Natural killer cell treated with Interleukin-12 subunit alpha and Interleukin-12 subunit beta and Interleukin-15 and Interleukin-18, amount 100 ng/mL, for 72 hours (primary cell): ENCODE measurements around the gene KIRREL3. TPM values are rescaled to one million over a fixed set of nuclear protein-coding genes. Genes with fewer than 3 reads are reported as not detected.
A peak's percentile ranks its signal among the peaks of the same experiment; 100 is the strongest.
"Not testable (repeated sequence)": the region's sequence is repeated elsewhere in the genome, so short reads cannot be mapped to it uniquely, and the experiment has no call there.

ENCODE experiments used
- ATAC-seq, 2 donors: fragments of 150-1000 bp; cut with Tn5 transposase in 1 of 2; sonication (Bioruptor Pico), chemical (Tn5 transposase) in 1 of 2; 2 replicates each; pipeline ENCODE4 v1.10.0; 2021
- DNase-seq: peaks from one replicate; pipeline ENCODE4 v3.0.0; 2022; ENCODE audit warnings: low spot score
- H3K27ac Mint-ChIP-seq, 2 donors: 1 replicate in 1 of 2; 2 replicates in 1 of 2; pipeline ENCODE4 v1.8.0; 2022; ENCODE audit warnings: mixed read lengths in 2 of 2, mild to moderate bottlenecking in 1 of 2, moderate library complexity in 1 of 2
- H3K27me3 Mint-ChIP-seq, 2 donors: 1 replicate in 1 of 2; 2 replicates in 1 of 2; pipeline ENCODE4 v1.8.0; 2022; ENCODE audit warnings: mixed read lengths in 2 of 2
- H3K36me3 Mint-ChIP-seq: one replicate; pipeline ENCODE4 v1.8.0; 2022; ENCODE audit warnings: mixed read lengths
- H3K4me1 Mint-ChIP-seq, 2 donors: 1 replicate in 1 of 2; 2 replicates in 1 of 2; pipeline ENCODE4 v1.8.0; 2022; ENCODE audit warnings: low read depth in 2 of 2, mixed read lengths in 2 of 2, mild to moderate bottlenecking in 1 of 2
- H3K4me3 Mint-ChIP-seq: one replicate; pipeline ENCODE4 v1.8.0; 2022; ENCODE audit warnings: mixed read lengths
- H3K9me3 Mint-ChIP-seq: 2 replicates; pipeline ENCODE4 v1.8.0; 2022; ENCODE audit warnings: mixed read lengths
- total RNA-seq, 2 donors: library from RNA; stranded (reverse); gene quantifications; one replicate each; pipeline ENCODE4 v1.2.3, GENCODE V29; 2022

KIRREL3 gene
- total RNA-seq, 2 donors from 2014 or later = not detected

DNA sequence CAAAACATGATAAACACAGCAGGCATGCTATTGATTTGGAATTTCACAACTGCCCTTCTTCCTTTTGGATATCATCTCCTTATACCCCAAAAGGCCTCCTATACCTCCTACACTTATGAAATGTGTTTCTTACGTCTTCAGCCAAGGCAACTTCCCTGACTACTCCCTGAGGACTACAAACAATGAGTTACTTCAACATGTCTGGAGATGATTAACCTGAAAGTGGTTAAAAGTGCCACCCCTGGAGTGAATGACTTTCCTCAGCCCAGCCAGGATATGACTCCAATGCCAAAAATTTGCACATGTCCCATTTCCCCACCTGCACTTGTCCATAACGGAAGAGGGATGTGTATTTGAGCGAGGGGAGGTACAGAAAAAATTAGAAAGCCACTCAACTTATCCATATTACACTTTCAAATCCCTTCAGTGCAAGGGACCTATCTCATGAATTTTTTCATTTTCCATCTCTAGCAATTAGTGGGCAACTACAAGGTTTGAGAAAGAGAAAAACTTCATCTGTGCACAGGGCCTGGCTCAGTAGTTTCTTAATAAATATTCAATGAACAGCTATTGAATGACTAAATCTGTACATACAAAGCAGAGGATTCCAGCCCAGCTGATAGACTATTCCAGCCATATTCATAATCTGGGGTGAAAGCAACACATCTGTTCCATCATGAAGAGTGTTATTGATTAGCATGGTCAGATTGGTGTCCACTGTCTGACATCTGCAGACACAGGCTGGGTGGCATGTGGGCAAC, 36.8 kb downstream of the KIRREL3 start:
- ATAC-seq (no peak), DNase-seq (no peak)
- Mint-ChIP-seq H3K9me3 (no peaks in the 10 kb centered on the region), H3K4me3 (no peak overlapping the region), H3K27me3 (peaks cover 44 to 61% of the 10 kb centered on the region in 2 donors), H3K36me3 (no peaks in the 10 kb centered on the region), H3K27ac (no peak overlapping the region), H3K4me1 (no peaks in the 10 kb centered on the region)

DNA sequence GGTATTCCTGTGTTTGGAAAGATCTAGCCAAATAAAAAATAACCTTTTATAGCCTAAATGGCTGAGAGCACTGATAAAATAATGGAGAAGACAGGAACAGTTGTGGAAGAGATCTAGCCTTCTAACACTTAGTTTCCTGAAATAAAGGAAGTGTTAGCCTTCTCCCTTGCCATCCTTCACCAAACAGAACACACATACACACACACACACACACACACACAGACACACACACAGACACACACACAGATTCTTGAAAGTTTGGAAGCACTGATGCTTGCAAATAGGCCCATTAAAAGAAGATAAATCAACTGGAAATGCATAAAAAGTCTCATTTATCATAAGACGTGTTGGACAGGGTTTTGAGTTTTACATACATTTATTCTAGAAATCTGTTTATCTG, 37.5 kb downstream of the KIRREL3 start:
- no peak for DNase-seq
- ATAC-seq = no peak
- Mint-ChIP-seq H3K4me3 (no peak overlapping the region), H3K36me3 (no peaks in the 10 kb centered on the region), H3K27me3 (peaks cover 42 to 61% of the 10 kb centered on the region in 2 donors), H3K9me3 (no peaks in the 10 kb centered on the region), H3K4me1 (no peaks in the 10 kb centered on the region), H3K27ac (no peak overlapping the region)

DNA sequence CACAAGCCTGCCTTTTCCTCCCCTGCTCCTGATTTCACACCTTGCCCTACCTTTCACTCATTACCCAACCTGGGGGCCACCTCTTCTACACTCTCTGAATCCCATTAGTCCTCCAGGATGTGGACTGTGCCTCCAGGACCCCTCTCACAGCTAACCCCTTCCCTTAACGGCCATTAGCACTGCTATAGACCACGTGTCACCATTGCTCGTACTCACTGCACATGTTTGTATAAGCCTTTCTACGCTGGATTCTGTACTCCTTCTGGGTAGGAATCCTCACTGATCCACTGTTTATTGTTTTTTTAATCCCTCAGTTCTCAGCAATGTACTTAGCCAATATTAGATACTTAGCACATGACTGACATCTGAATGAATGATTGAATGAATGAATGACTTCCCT, 40.9 kb downstream of the KIRREL3 start:
- Mint-ChIP-seq H3K27ac (no peak overlapping the region), H3K4me1 (no peaks in the 10 kb centered on the region), H3K27me3 (peaks cover 41 to 57% of the 10 kb centered on the region in 2 donors), H3K4me3 (no peak overlapping the region), H3K9me3 (no peaks in the 10 kb centered on the region), H3K36me3 (no peaks in the 10 kb centered on the region)
- no peak for DNase-seq
- ATAC-seq = no peak

DNA sequence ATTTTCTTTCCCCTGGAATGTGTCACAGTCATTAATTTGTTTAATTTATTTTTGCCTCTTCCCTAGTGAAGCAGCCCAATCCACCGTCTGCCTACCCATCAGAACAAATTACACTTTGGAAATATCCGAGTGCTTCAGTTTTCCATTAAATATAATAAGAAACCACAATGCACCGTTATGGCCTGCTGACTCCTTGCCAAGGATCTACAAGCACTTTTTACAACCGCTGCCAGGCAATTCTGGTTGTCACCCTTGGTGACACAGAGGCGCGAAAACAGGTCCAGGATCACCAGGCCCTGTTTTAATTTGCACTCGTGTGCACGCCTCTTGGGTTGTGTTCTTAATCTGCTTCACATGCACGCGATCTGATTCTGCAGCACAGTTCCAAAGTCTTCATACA, 43.9 kb downstream of the KIRREL3 start:
- no peak for ATAC-seq
- no peak for DNase-seq
- no peak overlapping the region for H3K4me3 Mint-ChIP-seq
- no peaks in the 10 kb centered on the region for H3K9me3 Mint-ChIP-seq
- no peak overlapping the region for H3K27ac Mint-ChIP-seq
- no peaks in the 10 kb centered on the region for H3K4me1 Mint-ChIP-seq
- no peaks in the 10 kb centered on the region for H3K36me3 Mint-ChIP-seq
- peaks cover 29 to 30% of the 10 kb centered on the region in 2 donors for H3K27me3 Mint-ChIP-seq

DNA sequence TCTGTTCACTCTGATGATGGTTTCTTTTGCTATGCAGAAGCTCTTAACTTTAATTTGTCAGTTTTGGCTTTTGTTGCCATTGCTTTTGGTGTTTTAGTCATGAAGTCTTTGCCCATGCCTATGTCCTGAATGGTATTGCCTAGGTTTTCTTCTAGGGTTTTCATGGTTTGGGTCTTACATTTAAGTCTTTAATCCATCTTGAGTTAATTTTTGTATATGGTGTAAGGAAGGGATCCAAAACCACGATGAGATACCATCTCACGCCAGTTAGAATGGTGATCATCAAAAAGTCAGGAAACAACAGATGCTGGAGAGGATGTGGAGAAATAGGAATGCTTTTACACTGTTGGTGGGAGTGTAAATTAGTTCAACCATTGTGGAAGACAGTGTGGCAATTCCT, 48.0 kb downstream of the KIRREL3 start:
- not testable (repeated sequence) for H3K27ac Mint-ChIP-seq, H3K9me3 Mint-ChIP-seq, ATAC-seq, H3K4me3 Mint-ChIP-seq, H3K4me1 Mint-ChIP-seq, H3K36me3 Mint-ChIP-seq, DNase-seq
- H3K27me3 Mint-ChIP-seq = peaks cover 18 to 23% of the 10 kb centered on the region in 2 donors

DNA sequence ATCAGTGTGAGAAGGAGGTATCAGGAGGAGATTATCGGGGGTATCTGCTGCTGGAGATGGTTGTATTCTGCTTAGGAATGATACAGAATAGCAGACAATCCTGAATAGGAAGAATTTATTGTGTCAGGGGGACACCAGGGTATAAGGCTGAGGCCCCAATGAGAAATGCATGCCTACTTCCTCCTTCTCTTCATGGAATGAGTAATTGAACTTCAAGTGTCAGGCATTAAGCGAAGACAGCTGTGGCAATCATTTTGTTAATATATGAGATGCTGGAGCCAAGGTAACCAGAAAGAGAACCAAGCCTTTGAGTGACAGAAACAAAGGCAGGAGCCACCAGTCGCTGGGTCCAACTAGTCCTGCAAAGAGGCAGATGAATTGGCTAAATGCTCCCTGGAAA, 49.1 kb downstream of the KIRREL3 start:
- H3K4me3 Mint-ChIP-seq = no peak overlapping the region
- H3K27me3 Mint-ChIP-seq = peaks cover 21 to 23% of the 10 kb centered on the region in 2 donors
- DNase-seq = no peak
- H3K9me3 Mint-ChIP-seq = no peaks in the 10 kb centered on the region
- H3K36me3 Mint-ChIP-seq = no peaks in the 10 kb centered on the region
- H3K4me1 Mint-ChIP-seq = no peaks in the 10 kb centered on the region
- no peak overlapping the region for H3K27ac Mint-ChIP-seq
- no peak for ATAC-seq

DNA sequence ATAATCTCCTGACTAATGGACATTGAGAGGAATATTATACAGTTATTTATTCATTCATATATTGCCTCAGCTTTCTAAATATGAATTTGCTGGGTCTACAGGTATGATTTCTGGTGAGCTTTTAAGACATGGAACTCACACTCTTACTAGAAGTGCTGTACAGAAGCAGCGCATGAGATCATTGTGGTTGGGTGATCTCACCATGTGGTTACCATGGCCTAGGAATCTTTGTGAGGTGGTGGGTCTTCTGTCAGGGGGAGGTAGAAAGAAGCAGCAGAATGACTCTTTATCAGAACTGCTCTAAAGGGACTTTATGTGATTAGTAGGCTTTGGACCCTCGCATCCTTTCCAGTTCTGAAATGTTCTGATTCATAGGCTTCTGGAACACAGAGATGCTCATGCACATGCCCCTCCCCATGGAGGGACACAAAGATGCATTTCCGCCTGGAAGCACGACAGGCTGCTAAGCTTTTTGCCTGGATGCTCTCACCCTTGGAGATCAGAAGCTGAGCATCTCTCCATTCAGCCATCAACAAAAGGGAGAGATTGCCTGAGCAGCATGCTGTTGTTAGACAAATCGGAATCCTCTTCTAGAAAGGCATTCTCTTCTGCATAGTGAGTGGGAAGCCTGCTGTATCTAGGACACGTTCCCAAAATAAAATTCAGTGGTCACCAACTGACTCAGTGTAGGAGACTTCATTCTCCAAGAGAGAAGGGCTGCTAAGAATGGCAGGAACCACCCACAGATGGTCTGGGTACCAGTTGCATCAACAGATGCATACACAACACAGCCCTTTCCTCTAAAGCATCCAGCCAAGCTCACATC, 51.3 kb downstream of the KIRREL3 start:
- no peak for ATAC-seq
- Mint-ChIP-seq H3K27me3 (peaks cover 12 to 13% of the 10 kb centered on the region in 2 donors), H3K27ac (no peak overlapping the region), H3K9me3 (no peaks in the 10 kb centered on the region), H3K36me3 (no peaks in the 10 kb centered on the region), H3K4me3 (no peak overlapping the region), H3K4me1 (no peaks in the 10 kb centered on the region)
- DNase-seq = no peak

DNA sequence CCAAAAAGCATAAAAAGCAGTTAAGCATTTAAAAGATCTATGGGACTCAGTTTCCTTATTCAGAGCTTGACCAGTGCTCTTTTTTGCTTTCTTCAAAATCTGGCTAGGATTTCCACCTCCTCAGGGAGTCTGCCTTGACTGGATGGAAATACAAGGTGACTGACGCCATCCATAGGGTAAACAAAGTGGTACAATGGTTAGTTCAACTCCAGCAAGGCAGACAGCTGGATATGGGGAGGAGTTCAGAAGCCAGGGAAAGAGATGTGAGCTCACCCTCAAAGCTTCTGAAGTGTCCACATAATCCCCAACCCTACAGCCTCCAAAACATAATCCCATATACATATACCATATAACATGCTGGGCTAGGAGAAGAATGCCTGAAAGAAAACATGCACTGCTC, 52.0 kb downstream of the KIRREL3 start:
- Mint-ChIP-seq H3K27ac (no peak overlapping the region), H3K27me3 (peaks cover 11 to 12% of the 10 kb centered on the region in 2 donors), H3K4me1 (no peaks in the 10 kb centered on the region), H3K9me3 (no peaks in the 10 kb centered on the region), H3K36me3 (no peaks in the 10 kb centered on the region), H3K4me3 (no peak overlapping the region)
- ATAC-seq (no peak), DNase-seq (no peak)

DNA sequence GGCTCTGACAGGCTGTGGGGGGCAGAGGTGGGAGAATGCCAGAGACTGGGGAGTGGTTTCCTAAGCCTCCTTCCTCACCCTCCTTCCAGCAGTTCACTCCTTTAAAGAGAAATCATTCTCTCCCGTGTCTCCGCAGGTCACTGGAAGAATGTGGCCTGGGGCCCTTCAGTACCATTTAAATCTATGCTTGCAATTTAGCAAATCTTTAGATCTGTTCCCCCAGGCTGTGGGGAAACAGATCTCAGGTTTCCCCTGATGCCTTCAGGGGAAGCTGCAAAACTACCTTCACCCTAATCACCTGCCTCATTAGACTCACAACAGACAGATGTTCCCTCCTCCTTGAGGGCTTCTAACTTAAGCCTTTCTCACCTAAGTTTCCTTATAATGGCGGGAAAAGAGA, 55.3 kb downstream of the KIRREL3 start:
- Mint-ChIP-seq H3K27me3 (peaks cover 8 to 18% of the 10 kb centered on the region in 2 donors), H3K36me3 (no peaks in the 10 kb centered on the region), H3K9me3 (no peaks in the 10 kb centered on the region), H3K4me3 (no peak overlapping the region), H3K4me1 (no peaks in the 10 kb centered on the region), H3K27ac (no peak overlapping the region)
- DNase-seq (no peak), ATAC-seq (no peak)

DNA sequence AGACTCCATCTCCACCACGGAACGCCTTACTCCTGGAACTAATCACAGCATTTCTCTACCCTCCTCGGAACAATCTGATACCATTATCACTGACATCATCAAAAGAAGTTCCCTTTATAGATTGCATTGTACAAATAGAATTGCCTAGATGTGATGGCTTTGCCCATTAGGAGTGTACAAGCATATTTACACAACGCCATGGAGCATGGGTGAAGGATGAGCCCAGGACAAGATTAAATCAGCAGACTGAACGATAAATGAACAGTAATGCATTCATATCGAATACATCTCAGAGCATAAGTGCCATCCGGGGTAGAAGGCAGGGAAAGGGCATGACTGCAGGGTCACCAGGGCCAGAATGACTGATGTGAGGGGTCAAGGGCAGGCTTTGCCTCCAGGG, 57.3 kb downstream of the KIRREL3 start:
- H3K4me3 Mint-ChIP-seq = no peak overlapping the region
- H3K4me1 Mint-ChIP-seq = no peaks in the 10 kb centered on the region
- H3K27ac Mint-ChIP-seq = no peak overlapping the region
- no peaks in the 10 kb centered on the region for H3K9me3 Mint-ChIP-seq
- H3K27me3 Mint-ChIP-seq = peaks cover 6 to 8% of the 10 kb centered on the region in 2 donors
- H3K36me3 Mint-ChIP-seq = no peaks in the 10 kb centered on the region
- DNase-seq (no peak), ATAC-seq (peak in 1 of 2 donors; percentile 21)

DNA sequence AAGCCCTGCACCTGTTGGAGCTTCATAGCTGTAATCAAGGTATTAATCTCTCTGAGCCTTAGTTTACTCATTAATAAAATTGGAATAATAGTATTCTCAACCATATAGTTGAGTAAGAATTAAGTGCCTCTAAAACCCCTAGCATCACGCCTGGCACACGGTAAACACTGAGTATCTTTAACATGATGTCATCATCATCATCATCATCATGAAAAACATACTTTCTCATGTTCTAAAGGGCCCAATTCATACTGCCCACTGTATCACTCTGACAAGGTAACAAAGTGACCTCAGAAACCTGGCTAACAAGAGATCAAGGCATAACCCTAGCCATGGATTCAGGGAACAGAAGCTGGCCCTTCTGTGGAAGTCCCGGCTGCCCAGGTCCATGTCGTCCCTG, 58.4 kb downstream of the KIRREL3 start:
- no peaks in the 10 kb centered on the region for H3K9me3 Mint-ChIP-seq
- no peak overlapping the region for H3K27ac Mint-ChIP-seq
- DNase-seq = no peak
- peaks cover 5 to 6% of the 10 kb centered on the region in 2 donors for H3K27me3 Mint-ChIP-seq
- no peak overlapping the region for H3K4me3 Mint-ChIP-seq
- H3K4me1 Mint-ChIP-seq = no peaks in the 10 kb centered on the region
- no peak for ATAC-seq
- no peaks in the 10 kb centered on the region for H3K36me3 Mint-ChIP-seq

DNA sequence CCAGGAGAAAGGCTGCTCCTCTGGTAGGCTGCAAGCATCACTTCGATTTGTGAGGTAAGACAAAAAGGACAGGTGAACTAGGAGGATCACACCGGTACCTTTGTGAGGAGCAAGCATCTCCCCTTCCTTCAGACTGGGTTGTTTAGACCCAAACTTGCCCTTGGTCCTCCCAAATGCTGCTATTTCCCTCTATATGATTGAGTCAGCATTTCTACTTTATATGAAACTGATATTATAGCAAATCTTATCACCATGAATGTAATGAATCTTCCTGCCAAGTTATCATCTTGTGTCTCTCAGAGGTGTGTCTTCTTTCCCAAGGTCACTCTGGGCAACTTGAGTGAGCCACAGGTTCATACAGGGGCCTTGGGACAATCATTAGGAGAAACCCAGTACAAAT, 61.0 kb downstream of the KIRREL3 start:
- ATAC-seq = no peak
- no peaks in the 10 kb centered on the region for H3K4me1 Mint-ChIP-seq
- H3K27me3 Mint-ChIP-seq = peaks cover 2 to 6% of the 10 kb centered on the region in 2 donors

DNA sequence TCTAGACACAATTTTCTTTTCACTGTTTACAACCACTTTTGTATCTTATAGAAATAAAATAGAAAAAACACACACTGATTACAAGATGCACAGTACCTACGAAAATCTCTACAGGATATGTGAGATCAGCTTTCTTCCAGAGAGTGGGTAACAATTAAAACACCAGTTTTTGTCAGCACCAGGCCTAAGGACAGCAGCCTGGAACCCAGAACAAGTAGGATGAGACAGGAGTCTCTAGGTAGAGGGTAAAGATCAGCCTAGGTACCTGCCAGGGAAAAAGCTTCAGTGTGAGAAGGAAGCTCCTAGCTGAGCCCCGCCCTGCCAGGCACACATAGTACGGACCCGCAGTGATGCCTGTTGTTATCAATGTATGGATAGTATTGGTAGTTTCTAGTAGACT, 61.9 kb downstream of the KIRREL3 start:
- Mint-ChIP-seq H3K4me1 (no peaks in the 10 kb centered on the region), H3K36me3 (no peaks in the 10 kb centered on the region), H3K27me3 (peaks cover 2 to 11% of the 10 kb centered on the region in 2 donors), H3K4me3 (no peak overlapping the region), H3K27ac (no peak overlapping the region), H3K9me3 (no peaks in the 10 kb centered on the region)
- DNase-seq (no peak), ATAC-seq (peak in 1 of 2 donors; percentile 22)

More for the DNA sequence above, 61.0 kb downstream of the KIRREL3 start:
- Mint-ChIP-seq H3K9me3 (no peaks in the 10 kb centered on the region), H3K4me3 (no peak overlapping the region), H3K36me3 (no peaks in the 10 kb centered on the region), H3K27ac (no peak overlapping the region)
- DNase-seq = no peak

DNA sequence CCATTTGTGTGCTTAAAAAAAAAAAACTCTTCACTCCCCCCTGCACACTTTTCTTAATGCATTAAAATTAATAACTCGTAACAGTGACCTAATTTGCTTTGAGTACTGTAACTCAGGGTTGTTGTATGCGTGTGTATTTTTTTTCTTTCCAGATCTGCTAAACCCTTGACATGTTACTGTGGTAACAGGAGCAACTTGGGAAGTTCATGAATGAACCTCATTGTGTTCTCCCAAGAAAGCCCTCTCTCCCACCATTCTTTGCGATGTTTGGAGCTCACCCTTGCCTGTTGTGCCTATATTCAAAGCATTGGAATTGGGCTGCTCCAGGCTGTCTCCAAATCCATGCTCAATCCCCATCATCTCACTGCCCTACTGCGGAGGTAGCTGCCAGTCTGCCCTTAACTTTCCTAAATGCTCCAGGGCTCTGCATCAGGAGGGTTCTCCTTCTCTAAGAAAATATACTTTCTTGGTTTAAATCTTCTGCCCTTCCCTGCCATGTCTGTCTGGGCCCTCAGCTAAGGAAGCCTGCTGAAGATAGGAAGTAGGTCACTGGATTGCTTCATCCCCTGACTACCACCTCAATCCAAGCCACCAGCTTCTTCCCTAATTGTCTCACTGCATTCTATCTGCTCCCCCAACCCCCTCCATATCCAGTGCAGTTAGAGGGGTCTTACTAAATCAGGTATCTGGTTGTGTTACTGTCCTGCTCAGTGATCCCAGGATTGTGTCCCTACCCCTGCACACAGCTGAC, 70.3 kb downstream of the KIRREL3 start:
- no peak overlapping the region for H3K27ac Mint-ChIP-seq
- ATAC-seq = peak in 1 of 2 donors; percentile 37
- H3K27me3 Mint-ChIP-seq = peaks cover 21 to 46% of the 10 kb centered on the region in 2 donors
- no peaks in the 10 kb centered on the region for H3K9me3 Mint-ChIP-seq
- no peak overlapping the region for H3K4me3 Mint-ChIP-seq
- no peaks in the 10 kb centered on the region for H3K4me1 Mint-ChIP-seq
- H3K36me3 Mint-ChIP-seq = no peaks in the 10 kb centered on the region
- DNase-seq = no peak
